Kidney (tissue), 14 donors: ENCODE measurements around the gene KCNK1. TPM values are rescaled to one million over a fixed set of nuclear protein-coding genes. Genes with fewer than 3 reads are reported as not detected.

ENCODE experiments used
- DNase-seq, 5 donors: peaks; one replicate each; pipeline ENCODE4 v3.0.0-alpha.2; 2013 to 2020
- FAIRE-seq: peaks from 2 replicates; lab custom pipeline; 2012; peaks lifted over from hg19 to GRCh38; lab: Jason Lieb, UNC
- H3K27ac ChIP-seq, 2 donors: one replicate each; pipeline ENCODE4 v1.7.0; 2013; ENCODE audit warnings: low read depth in 2 of 2, low read length in 2 of 2, inconsistent platforms in 1 of 2
- H3K27me3 ChIP-seq: one replicate; pipeline ENCODE4 v1.7.1; 2013; ENCODE audit warnings: low read length, inconsistent platforms; ENCODE audit not compliant: control insufficient read depth, insufficient read depth
- H3K36me3 ChIP-seq, 3 donors: one replicate each; pipeline versions ENCODE4 v1.7.0 to v1.7.1; 2013; ENCODE audit warnings: low read length in 3 of 3, control low read depth in 1 of 3, inconsistent platforms in 1 of 3; ENCODE audit not compliant: insufficient read depth in 3 of 3, control insufficient read depth in 2 of 3
- H3K4me1 ChIP-seq, 3 donors: one replicate each; pipeline versions ENCODE4 v1.7.0 to v1.7.1; 2013; ENCODE audit warnings: low read length in 3 of 3, inconsistent platforms in 1 of 3, low read depth in 1 of 3; ENCODE audit not compliant: control insufficient read depth in 2 of 3, insufficient read depth in 2 of 3
- H3K4me3 ChIP-seq, 3 donors: one replicate each; pipeline versions ENCODE4 v1.7.0 to v1.8.1; 2013; ENCODE audit warnings: low read length in 3 of 3, control low read depth in 1 of 3, inconsistent platforms in 1 of 3
- H3K9ac ChIP-seq, 3 donors: one replicate each; pipeline versions ENCODE4 v1.7.0 to v1.7.1; 2013; ENCODE audit warnings: low read length in 3 of 3, control low read depth in 1 of 3, inconsistent platforms in 1 of 3
- H3K9me3 ChIP-seq, 3 donors: one replicate each; pipeline versions ENCODE4 v1.7.0 to v1.7.1; 2013; ENCODE audit warnings: low read length in 3 of 3, control low read depth in 1 of 3, inconsistent platforms in 1 of 3; ENCODE audit not compliant: control insufficient read depth in 2 of 3, insufficient read depth in 1 of 3
- intact Hi-C: fragments of 100-400 bp; cut with DNase I; formaldehyde crosslinking; loops from one replicate; pipeline ENCODE4 v1.11.1; 2022
- polyA plus RNA-seq: library from polyadenylated mRNA; stranded (reverse); fragments of 350-450 nt; fragmentation: Illumina TruSeq; extraction: RNeasy Lipid Tissue Mini Kit (QIAGEN cat#74804); gene quantifications from one replicate; pipeline ENCODE4 v1.2.3, GENCODE V29; 2014; ENCODE audit warnings: low read depth, low replicate concordance; ENCODE audit not compliant: insufficient read depth
- total RNA-seq: library from RNA; stranded (reverse); fragmentation: NEBNext Ultra II Directional; extraction: Animal tissue kit (Norgen Biotek cat#: 25700); gene quantifications from one replicate; pipeline ENCODE4 v1.2.1, GENCODE V29; 2021
- TF ChIP-seq, protein P1 (sequence below): IDR thresholded peaks from 3 replicates; pipeline ENCODE4 v1.5.1; 2012; ENCODE audit warnings: mild to moderate bottlenecking, moderate library complexity, borderline replicate concordance; ENCODE audit not compliant: insufficient read depth; ENCODE audit errors: extremely low read depth
- donor health status: control.
- donor health status: control.
- donor health status: control.
- donor health status: control.
- donor health status: control.
- donor health status: DM: yes; HTN: yes; CAD: no.
- donor health status: Normal renal cell carcinoma (clear cell type).

KCNK1 gene
- total and polyA plus RNA-seq, 2 donors from 2014 or later = 10.0 to 10.7 TPM

DNA sequence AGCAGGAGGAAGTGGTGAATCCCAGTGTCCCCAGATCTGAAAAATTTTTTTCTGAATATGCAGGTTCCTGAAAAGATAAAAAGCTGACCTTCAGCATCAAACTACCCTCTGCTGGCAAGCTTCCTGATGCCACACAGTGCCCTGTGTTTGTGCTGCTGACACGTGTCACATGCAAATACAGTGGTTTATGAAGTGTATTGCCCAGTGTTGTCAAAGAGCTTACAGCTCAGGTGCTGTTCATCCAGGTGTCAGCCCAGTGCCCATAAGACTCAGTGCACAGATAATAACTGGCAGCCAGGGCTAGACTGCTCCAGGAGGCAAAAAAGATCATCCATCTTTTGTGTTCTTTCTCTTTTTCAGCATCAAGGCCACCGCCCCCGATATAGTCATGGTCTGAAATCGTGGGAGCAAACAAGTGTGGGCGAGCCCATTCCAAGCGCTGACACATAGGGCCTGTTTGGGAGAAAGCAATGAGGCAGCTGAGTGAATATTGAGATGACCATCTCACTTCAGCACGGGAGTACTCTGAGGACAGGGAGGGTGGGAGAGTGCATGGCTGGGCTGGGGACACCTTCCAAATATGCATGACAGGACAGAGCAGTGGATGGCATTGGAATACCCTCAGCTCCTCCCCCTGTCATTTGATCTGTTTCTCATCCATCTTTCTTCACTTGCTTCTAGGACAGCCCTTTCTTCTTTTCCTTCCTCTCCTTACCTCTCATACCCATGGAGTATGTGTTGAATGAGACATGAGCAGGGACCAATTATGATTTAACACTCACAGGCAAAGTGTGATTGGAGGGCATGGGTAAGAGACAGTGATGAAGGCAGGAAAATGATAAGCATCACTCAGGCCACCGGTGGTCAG, 6.4 kb upstream of the KCNK1 start:
- H3K9ac ChIP-seq = no peak overlapping the region
- DNase-seq (no peak), FAIRE-seq (no peak)
- no peaks in the 10 kb centered on the region for H3K9me3 ChIP-seq
- H3K27ac ChIP-seq = no peak overlapping the region
- H3K36me3 ChIP-seq = no peaks in the 10 kb centered on the region
- H3K27me3 ChIP-seq = no peaks in the 10 kb centered on the region
- TF ChIP-seq, protein P1, sequence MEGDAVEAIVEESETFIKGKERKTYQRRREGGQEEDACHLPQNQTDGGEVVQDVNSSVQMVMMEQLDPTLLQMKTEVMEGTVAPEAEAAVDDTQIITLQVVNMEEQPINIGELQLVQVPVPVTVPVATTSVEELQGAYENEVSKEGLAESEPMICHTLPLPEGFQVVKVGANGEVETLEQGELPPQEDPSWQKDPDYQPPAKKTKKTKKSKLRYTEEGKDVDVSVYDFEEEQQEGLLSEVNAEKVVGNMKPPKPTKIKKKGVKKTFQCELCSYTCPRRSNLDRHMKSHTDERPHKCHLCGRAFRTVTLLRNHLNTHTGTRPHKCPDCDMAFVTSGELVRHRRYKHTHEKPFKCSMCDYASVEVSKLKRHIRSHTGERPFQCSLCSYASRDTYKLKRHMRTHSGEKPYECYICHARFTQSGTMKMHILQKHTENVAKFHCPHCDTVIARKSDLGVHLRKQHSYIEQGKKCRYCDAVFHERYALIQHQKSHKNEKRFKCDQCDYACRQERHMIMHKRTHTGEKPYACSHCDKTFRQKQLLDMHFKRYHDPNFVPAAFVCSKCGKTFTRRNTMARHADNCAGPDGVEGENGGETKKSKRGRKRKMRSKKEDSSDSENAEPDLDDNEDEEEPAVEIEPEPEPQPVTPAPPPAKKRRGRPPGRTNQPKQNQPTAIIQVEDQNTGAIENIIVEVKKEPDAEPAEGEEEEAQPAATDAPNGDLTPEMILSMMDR = no peak
- H3K4me1 ChIP-seq = no peaks in the 10 kb centered on the region
- intact Hi-C loops = no loop called here
- no peak overlapping the region for H3K4me3 ChIP-seq

DNA sequence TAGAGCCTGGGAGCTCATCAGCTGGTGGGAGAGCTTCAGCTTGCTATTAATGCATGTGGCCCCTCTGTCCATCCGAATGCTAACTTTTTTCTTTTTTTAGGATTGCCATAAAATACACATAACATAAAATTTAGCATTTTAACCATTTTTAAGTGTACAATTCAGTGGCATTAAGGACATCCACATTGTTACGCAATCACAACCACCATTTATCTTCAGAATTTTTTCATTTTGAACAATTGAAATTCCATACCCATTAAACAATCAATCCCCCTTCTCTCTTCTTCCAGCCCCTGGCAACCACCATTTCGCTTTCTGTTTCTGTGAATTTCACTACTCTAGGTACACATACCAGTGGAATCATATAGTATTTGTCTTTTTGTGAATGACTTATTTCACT, 4.9 kb upstream of the KCNK1 start:
- no peaks in the 10 kb centered on the region for H3K36me3 ChIP-seq
- H3K4me1 ChIP-seq = peaks cover 0 to 2% (median 0%) of the 10 kb centered on the region in 3 donors
- TF ChIP-seq, protein P1 = no peak
- no peak overlapping the region for H3K27ac ChIP-seq
- FAIRE-seq (no peak), DNase-seq (no peak)
- no peak overlapping the region for H3K9ac ChIP-seq
- intact Hi-C loops = no loop called here
- H3K4me3 ChIP-seq = no peak overlapping the region
- H3K9me3 ChIP-seq = no peaks in the 10 kb centered on the region
- no peaks in the 10 kb centered on the region for H3K27me3 ChIP-seq

DNA sequence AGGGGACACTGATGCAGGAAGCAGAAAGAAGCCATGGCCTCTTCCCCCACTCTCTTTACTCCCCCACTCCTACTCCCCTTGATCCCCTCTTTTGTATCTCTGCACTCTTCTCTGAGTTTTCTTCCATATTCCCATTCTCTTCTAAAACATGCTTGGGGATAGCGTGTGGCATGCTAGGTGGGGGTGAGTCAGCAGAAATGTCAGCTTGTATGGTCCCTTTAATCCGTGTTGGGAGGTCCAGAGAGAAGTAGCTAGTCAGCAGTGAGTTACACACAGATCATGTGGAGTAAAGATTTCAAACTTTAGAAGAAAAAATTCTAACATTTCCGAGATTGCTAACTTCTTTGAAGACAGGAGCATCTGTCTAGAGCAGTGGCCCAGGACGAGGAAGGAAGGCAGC, 4.0 kb upstream of the KCNK1 start:
- H3K9me3 ChIP-seq = no peaks in the 10 kb centered on the region
- no peak for FAIRE-seq

More for the DNA sequence above, 4.0 kb upstream of the KCNK1 start:
- intact Hi-C loops = no loop called here
- no peaks in the 10 kb centered on the region for H3K36me3 ChIP-seq
- DNase-seq = no peak
- H3K4me3 ChIP-seq = no peak overlapping the region
- peaks cover 0 to 2% (median 0%) of the 10 kb centered on the region in 3 donors for H3K4me1 ChIP-seq
- TF ChIP-seq, protein P1 = no peak
- H3K27ac ChIP-seq = no peak overlapping the region
- no peak overlapping the region for H3K9ac ChIP-seq
- no peaks in the 10 kb centered on the region for H3K27me3 ChIP-seq
